ENCODE results near the gene CREB3L4. TPM values are rescaled to one million over a fixed set of nuclear protein-coding genes. Genes with fewer than 3 reads are reported as not detected.
A peak's percentile ranks its signal among the peaks of the same experiment; 100 is the strongest.

The CREB3L4 gene
- total and polyA plus RNA-seq, 2 of the 13 experiments (the other 11 are each of a cell fraction or from before 2014, with no cell fraction given) = 9.9 to 18.7 TPM

- TF ChIP-seq ZBTB38 (CRISPR knock-in tag; IDR thresholded peaks at IDR 0.05) (peak; percentile 68), ZNF3 (CRISPR knock-in tag; IDR thresholded peaks at IDR 0.05) (no peak), FOXJ3 (CRISPR knock-in tag; IDR thresholded peaks at IDR 0.05; ENCODE audit: borderline replicate concordance) (peak; percentile 52; the same call in 1 of the 2 replicates), ZNF768 (CRISPR knock-in tag; IDR thresholded peaks at IDR 0.05) (peak; percentile 65), DBP (CRISPR knock-in tag; IDR thresholded peaks at IDR 0.05; ENCODE audit: not compliant biosample characterization) (peak; percentile 52), ZSCAN25 (CRISPR knock-in tag; IDR thresholded peaks at IDR 0.05) (0 out of 2 replicates have a peak, but pooled peaks have one; percentile 28), ARID2 (CRISPR knock-in tag; IDR thresholded peaks at IDR 0.05; ENCODE audit: borderline replicate concordance) (no peak), ATRX (CRISPR knock-in tag; IDR thresholded peaks at IDR 0.05; ENCODE audit: borderline replicate concordance) (no peak), KIAA2018 (CRISPR knock-in tag; IDR thresholded peaks at IDR 0.05; ENCODE audit: borderline replicate concordance) (no peak), MAFF (IDR thresholded peaks at IDR 0.05; ENCODE audit: low read depth, low read length) (no peak), GMEB1 (CRISPR knock-in tag; IDR thresholded peaks at IDR 0.05; ENCODE audit: borderline replicate concordance) (peak; percentile 86; the same call in 1 of the 2 replicates), ZNF547 (CRISPR knock-in tag; IDR thresholded peaks at IDR 0.05) (no peak; the same call in 1 of the 2 replicates), TFDP2 (CRISPR knock-in tag; IDR thresholded peaks at IDR 0.05) (no peak)
These were observed 22.9 kb downstream of the CREB3L4 start, which contains the start of gene RPS27 (continued) for GRCh38 chr1:153990468-153991150.

All from HepG2 (cell line).